WTC11 (cell line): ENCODE data around the gene CBX2.
A peak's percentile ranks its signal among the peaks of the same experiment; 100 is the strongest.

ENCODE experiments used
- ATF1 ChIP-seq: sonication (generic); formaldehyde crosslinking; IDR thresholded peaks from 2 replicates; pipeline ENCODE4 v1.8.1; 2023; ENCODE audit warnings: mild to moderate bottlenecking, moderate library complexity, missing genetic modification reagents
- CBFB ChIP-seq: sonication (generic); formaldehyde crosslinking; IDR thresholded peaks from 2 replicates; pipeline ENCODE4 v1.8.1; 2022; ENCODE audit warnings: mild to moderate bottlenecking, low read depth, missing genetic modification reagents
- MXD4 ChIP-seq: fragments of 250-450 bp; sonication (Bioruptor Pico); IDR thresholded peaks from 2 replicates; pipeline ENCODE4 v1.8.0; 2021; ENCODE audit warnings: mild to moderate bottlenecking, moderate library complexity, borderline replicate concordance
- NR2C2 ChIP-seq: sonication (generic); formaldehyde crosslinking; IDR thresholded peaks from 2 replicates; pipeline ENCODE4 v1.8.0; 2022; ENCODE audit warnings: mild to moderate bottlenecking, missing genetic modification reagents
- SP1 ChIP-seq: sonication (generic); formaldehyde crosslinking; conservative IDR thresholded peaks from 2 replicates; pipeline ENCODE4 v1.8.1; 2022; ENCODE audit warnings: missing genetic modification reagents
- ZBTB21 ChIP-seq: sonication (generic); formaldehyde crosslinking; IDR thresholded peaks from 2 replicates; pipeline ENCODE4 v1.8.1; 2023; ENCODE audit warnings: mild to moderate bottlenecking, missing genetic modification reagents, borderline replicate concordance
- ZNF121 ChIP-seq: sonication (generic); formaldehyde crosslinking; IDR thresholded peaks from 2 replicates; pipeline ENCODE4 v1.8.0; 2023; ENCODE audit warnings: missing genetic modification reagents
- TF ChIP-seq, protein P1 (sequence below): fragments of 200-600 bp; IDR thresholded peaks from 2 replicates; pipeline ENCODE4 v1.8.0; 2022; ENCODE audit warnings: antibody characterized with exemption
- TF ChIP-seq, protein P2 (sequence below): sonication (generic); formaldehyde crosslinking; IDR thresholded peaks from 2 replicates; pipeline ENCODE4 v1.8.1; 2023; ENCODE audit warnings: mild to moderate bottlenecking, missing genetic modification reagents, moderate library complexity
- TF ChIP-seq, protein P3 (sequence below): sonication (generic); formaldehyde crosslinking; conservative IDR thresholded peaks from 2 replicates; pipeline ENCODE4 v1.8.1; 2022; ENCODE audit warnings: mild to moderate bottlenecking, missing genetic modification reagents
- TF ChIP-seq, protein P4 (sequence below): sonication (generic); formaldehyde crosslinking; IDR thresholded peaks from 2 replicates; pipeline ENCODE4 v1.8.0; 2023; ENCODE audit warnings: missing genetic modification reagents
- TF ChIP-seq, protein P5 (sequence below): sonication (generic); formaldehyde crosslinking; IDR thresholded peaks from 2 replicates; pipeline ENCODE4 v1.8.1; 2022; ENCODE audit warnings: mild to moderate bottlenecking, missing genetic modification reagents, moderate library complexity, borderline replicate concordance
- TF ChIP-seq, protein P6 (sequence below): sonication (generic); formaldehyde crosslinking; IDR thresholded peaks from 2 replicates; pipeline ENCODE4 v1.8.1; 2023; ENCODE audit warnings: mild to moderate bottlenecking, moderate library complexity, missing genetic modification reagents
- TF ChIP-seq, protein P7 (sequence below): sonication (generic); formaldehyde crosslinking; IDR thresholded peaks from 2 replicates; pipeline ENCODE4 v1.8.1; 2022; ENCODE audit warnings: low read depth, missing genetic modification reagents, borderline replicate concordance

DNA sequence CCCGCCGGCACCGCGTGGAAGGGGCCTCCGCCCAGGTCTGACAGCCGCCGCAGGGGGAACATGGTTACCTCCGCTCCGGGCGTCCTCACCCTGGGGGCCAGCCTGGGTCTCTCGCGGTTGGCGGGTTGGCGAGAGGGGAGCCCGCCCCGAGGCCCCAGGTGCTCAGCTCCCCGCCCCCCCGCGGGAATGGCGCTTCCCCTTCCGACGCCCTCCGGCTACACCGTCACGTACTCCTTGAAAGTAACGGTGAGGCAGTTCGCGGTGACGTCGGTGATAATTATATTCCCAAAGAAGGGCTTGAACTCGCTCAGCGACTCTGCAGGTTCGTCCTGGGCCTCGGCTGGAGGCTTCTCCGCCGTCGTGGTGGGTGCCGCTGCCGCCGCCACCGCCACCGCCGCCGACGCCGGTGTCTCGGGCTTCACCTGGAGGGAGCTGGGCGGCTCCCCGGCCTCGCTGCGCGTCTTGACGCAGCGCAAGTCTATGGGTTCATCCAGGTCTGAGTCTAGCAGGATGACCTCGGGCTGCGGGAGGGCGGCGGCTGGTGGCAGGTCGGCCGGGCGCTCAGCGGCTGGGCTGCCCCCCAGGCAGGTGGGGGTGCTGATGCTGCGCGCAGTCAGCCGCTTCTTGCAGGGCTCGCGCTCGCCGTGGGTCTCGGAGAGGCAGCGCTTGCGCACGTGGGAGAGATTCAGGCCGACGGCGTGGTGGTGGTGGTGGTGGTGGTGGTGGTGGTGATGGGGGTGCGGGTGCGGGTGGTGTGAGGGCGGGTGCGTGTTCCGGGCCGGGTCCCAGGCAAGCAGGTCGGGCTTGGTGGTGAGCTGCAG, 56.0 kb downstream of the CBX2 start:
- TF ChIP-seq, protein P1, sequence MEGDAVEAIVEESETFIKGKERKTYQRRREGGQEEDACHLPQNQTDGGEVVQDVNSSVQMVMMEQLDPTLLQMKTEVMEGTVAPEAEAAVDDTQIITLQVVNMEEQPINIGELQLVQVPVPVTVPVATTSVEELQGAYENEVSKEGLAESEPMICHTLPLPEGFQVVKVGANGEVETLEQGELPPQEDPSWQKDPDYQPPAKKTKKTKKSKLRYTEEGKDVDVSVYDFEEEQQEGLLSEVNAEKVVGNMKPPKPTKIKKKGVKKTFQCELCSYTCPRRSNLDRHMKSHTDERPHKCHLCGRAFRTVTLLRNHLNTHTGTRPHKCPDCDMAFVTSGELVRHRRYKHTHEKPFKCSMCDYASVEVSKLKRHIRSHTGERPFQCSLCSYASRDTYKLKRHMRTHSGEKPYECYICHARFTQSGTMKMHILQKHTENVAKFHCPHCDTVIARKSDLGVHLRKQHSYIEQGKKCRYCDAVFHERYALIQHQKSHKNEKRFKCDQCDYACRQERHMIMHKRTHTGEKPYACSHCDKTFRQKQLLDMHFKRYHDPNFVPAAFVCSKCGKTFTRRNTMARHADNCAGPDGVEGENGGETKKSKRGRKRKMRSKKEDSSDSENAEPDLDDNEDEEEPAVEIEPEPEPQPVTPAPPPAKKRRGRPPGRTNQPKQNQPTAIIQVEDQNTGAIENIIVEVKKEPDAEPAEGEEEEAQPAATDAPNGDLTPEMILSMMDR: no peak
- TF ChIP-seq MXD4 (CRISPR knock-in tag): no peak
- TF ChIP-seq, protein P2, sequence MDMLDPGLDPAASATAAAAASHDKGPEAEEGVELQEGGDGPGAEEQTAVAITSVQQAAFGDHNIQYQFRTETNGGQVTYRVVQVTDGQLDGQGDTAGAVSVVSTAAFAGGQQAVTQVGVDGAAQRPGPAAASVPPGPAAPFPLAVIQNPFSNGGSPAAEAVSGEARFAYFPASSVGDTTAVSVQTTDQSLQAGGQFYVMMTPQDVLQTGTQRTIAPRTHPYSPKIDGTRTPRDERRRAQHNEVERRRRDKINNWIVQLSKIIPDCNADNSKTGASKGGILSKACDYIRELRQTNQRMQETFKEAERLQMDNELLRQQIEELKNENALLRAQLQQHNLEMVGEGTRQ (CRISPR knock-in tag): no peak
- TF ChIP-seq, protein P3, sequence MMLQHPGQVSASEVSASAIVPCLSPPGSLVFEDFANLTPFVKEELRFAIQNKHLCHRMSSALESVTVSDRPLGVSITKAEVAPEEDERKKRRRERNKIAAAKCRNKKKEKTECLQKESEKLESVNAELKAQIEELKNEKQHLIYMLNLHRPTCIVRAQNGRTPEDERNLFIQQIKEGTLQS: no peak
- TF ChIP-seq, protein P4, sequence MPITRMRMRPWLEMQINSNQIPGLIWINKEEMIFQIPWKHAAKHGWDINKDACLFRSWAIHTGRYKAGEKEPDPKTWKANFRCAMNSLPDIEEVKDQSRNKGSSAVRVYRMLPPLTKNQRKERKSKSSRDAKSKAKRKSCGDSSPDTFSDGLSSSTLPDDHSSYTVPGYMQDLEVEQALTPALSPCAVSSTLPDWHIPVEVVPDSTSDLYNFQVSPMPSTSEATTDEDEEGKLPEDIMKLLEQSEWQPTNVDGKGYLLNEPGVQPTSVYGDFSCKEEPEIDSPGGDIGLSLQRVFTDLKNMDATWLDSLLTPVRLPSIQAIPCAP (CRISPR knock-in tag): no peak
- TF ChIP-seq ZBTB21 (CRISPR knock-in tag): no peak
- TF ChIP-seq, protein P5, sequence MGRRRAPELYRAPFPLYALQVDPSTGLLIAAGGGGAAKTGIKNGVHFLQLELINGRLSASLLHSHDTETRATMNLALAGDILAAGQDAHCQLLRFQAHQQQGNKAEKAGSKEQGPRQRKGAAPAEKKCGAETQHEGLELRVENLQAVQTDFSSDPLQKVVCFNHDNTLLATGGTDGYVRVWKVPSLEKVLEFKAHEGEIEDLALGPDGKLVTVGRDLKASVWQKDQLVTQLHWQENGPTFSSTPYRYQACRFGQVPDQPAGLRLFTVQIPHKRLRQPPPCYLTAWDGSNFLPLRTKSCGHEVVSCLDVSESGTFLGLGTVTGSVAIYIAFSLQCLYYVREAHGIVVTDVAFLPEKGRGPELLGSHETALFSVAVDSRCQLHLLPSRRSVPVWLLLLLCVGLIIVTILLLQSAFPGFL (CRISPR knock-in tag): no peak
- TF ChIP-seq, protein P6, sequence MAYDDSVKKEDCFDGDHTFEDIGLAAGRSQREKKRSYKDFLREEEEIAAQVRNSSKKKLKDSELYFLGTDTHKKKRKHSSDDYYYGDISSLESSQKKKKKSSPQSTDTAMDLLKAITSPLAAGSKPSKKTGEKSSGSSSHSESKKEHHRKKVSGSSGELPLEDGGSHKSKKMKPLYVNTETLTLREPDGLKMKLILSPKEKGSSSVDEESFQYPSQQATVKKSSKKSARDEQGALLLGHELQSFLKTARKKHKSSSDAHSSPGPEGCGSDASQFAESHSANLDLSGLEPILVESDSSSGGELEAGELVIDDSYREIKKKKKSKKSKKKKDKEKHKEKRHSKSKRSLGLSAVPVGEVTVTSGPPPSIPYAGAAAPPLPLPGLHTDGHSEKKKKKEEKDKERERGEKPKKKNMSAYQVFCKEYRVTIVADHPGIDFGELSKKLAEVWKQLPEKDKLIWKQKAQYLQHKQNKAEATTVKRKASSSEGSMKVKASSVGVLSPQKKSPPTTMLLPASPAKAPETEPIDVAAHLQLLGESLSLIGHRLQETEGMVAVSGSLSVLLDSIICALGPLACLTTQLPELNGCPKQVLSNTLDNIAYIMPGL (CRISPR knock-in tag): no peak
- TF ChIP-seq, protein P7, sequence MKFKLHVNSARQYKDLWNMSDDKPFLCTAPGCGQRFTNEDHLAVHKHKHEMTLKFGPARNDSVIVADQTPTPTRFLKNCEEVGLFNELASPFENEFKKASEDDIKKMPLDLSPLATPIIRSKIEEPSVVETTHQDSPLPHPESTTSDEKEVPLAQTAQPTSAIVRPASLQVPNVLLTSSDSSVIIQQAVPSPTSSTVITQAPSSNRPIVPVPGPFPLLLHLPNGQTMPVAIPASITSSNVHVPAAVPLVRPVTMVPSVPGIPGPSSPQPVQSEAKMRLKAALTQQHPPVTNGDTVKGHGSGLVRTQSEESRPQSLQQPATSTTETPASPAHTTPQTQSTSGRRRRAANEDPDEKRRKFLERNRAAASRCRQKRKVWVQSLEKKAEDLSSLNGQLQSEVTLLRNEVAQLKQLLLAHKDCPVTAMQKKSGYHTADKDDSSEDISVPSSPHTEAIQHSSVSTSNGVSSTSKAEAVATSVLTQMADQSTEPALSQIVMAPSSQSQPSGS (CRISPR knock-in tag): no peak
- TF ChIP-seq NR2C2 (CRISPR knock-in tag): no peak
- no peak for TF ChIP-seq ATF1
- 0 out of 2 replicates have a peak, but pooled peaks have one; percentile 3 for TF ChIP-seq SP1 (CRISPR knock-in tag)
- no peak for TF ChIP-seq CBFB (CRISPR knock-in tag)
- no peak for TF ChIP-seq ZNF121 (CRISPR knock-in tag)
